DOHH2 (cell line): Measurements from ENCODE around the gene CREB5.

Experiments used
- CTCF ChIP-seq: fragments of 200-600 bp; sonication (generic); IDR thresholded peaks from one replicate; pipeline ENCODE4 v1.5.1; 2014; ENCODE audit warnings: antibody characterized with exemption, mild to moderate bottlenecking, low read depth, low read length; ENCODE audit not compliant: poor library complexity, severe bottlenecking
- EZH2phosphoT487 ChIP-seq: fragments of 200-600 bp; sonication (generic); IDR thresholded peaks from 2 replicates; pipeline ENCODE4 v1.6.1; 2017; ENCODE audit warnings: borderline replicate concordance, mild to moderate bottlenecking, antibody characterized with exemption, low read length, moderate library complexity, mixed read lengths

- TF ChIP-seq CTCF (no peak), EZH2phosphoT487 (no peak)
These were observed 144.4 kb downstream of the CREB5 start for GRCh38 chr7:28556671-28557070.
